Lower leg skin (tissue), 3 donors: ENCODE results near the gene CHRM4.

Experiments
- POLR2A ChIP-seq, 2 donors: fragments of 450-650 bp; IDR thresholded peaks; one replicate each; pipeline ENCODE4 v1.6.1; 2016 to 2017; ENCODE audit warnings: antibody characterized with exemption in 2 of 2, mild to moderate bottlenecking in 1 of 2, moderate library complexity in 1 of 2
- TF ChIP-seq, protein P1 (sequence below), 3 donors: fragments of 450-650 bp; IDR thresholded peaks; one replicate each; pipeline ENCODE4 v1.5.1; 2016; ENCODE audit warnings: antibody characterized with exemption in 3 of 3, mild to moderate bottlenecking in 3 of 3, moderate library complexity in 2 of 3

DNA sequence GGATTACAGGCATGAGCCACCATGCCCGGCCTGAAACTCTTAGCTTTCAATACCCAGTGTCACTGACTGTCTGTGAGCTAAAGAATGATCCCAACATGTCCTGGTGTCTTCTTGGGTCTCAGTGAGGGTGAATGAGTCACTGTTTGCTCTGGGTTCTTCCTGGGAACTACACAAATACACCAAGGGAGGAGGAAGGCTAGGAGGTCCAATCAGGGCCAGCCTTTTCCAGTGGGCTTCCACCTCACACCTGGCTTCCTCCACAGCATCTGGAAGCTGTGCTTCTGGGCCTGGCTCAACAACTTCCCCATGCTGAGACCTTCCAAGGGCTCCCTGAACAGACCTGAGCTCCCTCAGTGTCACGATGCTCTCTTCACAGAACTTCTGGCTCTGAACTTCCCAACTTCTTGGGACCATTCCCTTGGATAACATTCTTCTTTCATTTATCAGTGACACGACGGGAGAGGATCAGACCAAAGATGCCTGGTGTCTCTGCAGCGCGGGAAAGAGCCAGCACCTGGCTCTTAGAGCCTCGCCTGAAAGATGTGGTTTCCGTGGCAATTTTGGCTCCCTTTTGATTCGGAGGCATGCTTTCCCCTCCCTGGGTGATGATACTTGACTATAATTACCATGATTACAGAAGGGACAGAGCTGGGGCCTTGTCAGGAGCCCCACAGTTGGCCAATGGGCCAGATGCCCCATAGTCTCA lies 22.3 kb upstream of the CHRM4 start:
- no peak for TF ChIP-seq POLR2A (IDR thresholded peaks at IDR 0.05)
- TF ChIP-seq, protein P1, sequence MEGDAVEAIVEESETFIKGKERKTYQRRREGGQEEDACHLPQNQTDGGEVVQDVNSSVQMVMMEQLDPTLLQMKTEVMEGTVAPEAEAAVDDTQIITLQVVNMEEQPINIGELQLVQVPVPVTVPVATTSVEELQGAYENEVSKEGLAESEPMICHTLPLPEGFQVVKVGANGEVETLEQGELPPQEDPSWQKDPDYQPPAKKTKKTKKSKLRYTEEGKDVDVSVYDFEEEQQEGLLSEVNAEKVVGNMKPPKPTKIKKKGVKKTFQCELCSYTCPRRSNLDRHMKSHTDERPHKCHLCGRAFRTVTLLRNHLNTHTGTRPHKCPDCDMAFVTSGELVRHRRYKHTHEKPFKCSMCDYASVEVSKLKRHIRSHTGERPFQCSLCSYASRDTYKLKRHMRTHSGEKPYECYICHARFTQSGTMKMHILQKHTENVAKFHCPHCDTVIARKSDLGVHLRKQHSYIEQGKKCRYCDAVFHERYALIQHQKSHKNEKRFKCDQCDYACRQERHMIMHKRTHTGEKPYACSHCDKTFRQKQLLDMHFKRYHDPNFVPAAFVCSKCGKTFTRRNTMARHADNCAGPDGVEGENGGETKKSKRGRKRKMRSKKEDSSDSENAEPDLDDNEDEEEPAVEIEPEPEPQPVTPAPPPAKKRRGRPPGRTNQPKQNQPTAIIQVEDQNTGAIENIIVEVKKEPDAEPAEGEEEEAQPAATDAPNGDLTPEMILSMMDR (IDR thresholded peaks at IDR 0.05), result no peak
